ENCODE measurements around the gene RALBP1. TPM values are rescaled to one million over a fixed set of nuclear protein-coding genes. Genes with fewer than 3 reads are reported as not detected.

Gene RALBP1
- polyA plus RNA-seq, 1 donor from 2014 or later: 30.0 TPM

- no peak overlapping the region for H3K27ac ChIP-seq (ENCODE audit: low read length)
- H3K36me3 ChIP-seq (ENCODE audit: insufficient read depth, low read length): peaks cover 12% of the 10 kb centered on the region
- TF ChIP-seq REST (IDR thresholded peaks at IDR 0.05; ENCODE audit: borderline replicate concordance) (no peak), EZH2 (IDR thresholded peaks at IDR 0.05; ENCODE audit: borderline replicate concordance, insufficient read depth, low read length, poor library complexity, severe bottlenecking) (no peak), MXI1 (conservative IDR thresholded peaks at IDR 0.05; ENCODE audit: poor library complexity, severe bottlenecking) (no peak), TAF1 (IDR thresholded peaks at IDR 0.05; ENCODE audit: low read depth) (no peak), EP300 (conservative IDR thresholded peaks at IDR 0.05; ENCODE audit: poor library complexity, severe bottlenecking) (no peak), SMC3 (conservative IDR thresholded peaks at IDR 0.05; ENCODE audit: poor library complexity) (no peak), CTCF (IDR thresholded peaks at IDR 0.05; ENCODE audit: poor library complexity, severe bottlenecking) (no peak), POLR2AphosphoS5 (IDR thresholded peaks at IDR 0.05) (no peak), RAD21 (conservative IDR thresholded peaks at IDR 0.05) (no peak)
Observed at GRCh38 chr18:9536354-9537152, 61.2 kb downstream of the RALBP1 start.

GRCh38 chr18:9537677-9538076 is 62.4 kb downstream of the RALBP1 start:
- Histone ChIP-seq H3K4me2 (ENCODE audit: low read length) (no peak overlapping the region), H3K79me2 (replicated peaks; ENCODE audit: insufficient read depth, low read length) (no peaks in the 10 kb centered on the region), H3K4me3 (ENCODE audit: low read length) (no peak overlapping the region), H2AFZ (ENCODE audit: low read depth, low read length) (no peak overlapping the region), H3K9ac (ENCODE audit: low read length) (no peak overlapping the region), H4K20me1 (ENCODE audit: insufficient read depth) (no peaks in the 10 kb centered on the region), H3K27ac (ENCODE audit: low read length) (no peak overlapping the region), H3K9me2 (ENCODE audit: insufficient read depth, low read length) (no peaks in the 10 kb centered on the region), H3K9me3 (ENCODE audit: low read length) (no peaks in the 10 kb centered on the region), H3F3A (ENCODE audit: insufficient read depth, low read length, poor library complexity, severe bottlenecking) (no peaks in the 10 kb centered on the region), H3K36me3 (ENCODE audit: insufficient read depth, low read length) (peaks cover 12% of the 10 kb centered on the region), H3K27me3 (ENCODE audit: insufficient read depth, low read depth, low read length) (no peaks in the 10 kb centered on the region)
- TF ChIP-seq EZH2 (IDR thresholded peaks at IDR 0.05; ENCODE audit: borderline replicate concordance, insufficient read depth, low read length, poor library complexity, severe bottlenecking) (no peak), SMC3 (conservative IDR thresholded peaks at IDR 0.05; ENCODE audit: poor library complexity) (no peak), RAD21 (conservative IDR thresholded peaks at IDR 0.05) (no peak), POLR2AphosphoS5 (IDR thresholded peaks at IDR 0.05) (no peak), EP300 (conservative IDR thresholded peaks at IDR 0.05; ENCODE audit: poor library complexity, severe bottlenecking) (no peak), CTCF (IDR thresholded peaks at IDR 0.05; ENCODE audit: poor library complexity, severe bottlenecking) (no peak), TAF1 (IDR thresholded peaks at IDR 0.05; ENCODE audit: low read depth) (no peak), MXI1 (conservative IDR thresholded peaks at IDR 0.05; ENCODE audit: poor library complexity, severe bottlenecking) (no peak), REST (IDR thresholded peaks at IDR 0.05; ENCODE audit: borderline replicate concordance) (no peak)

More at GRCh38 chr18:9536354-9537152, 61.2 kb downstream of the RALBP1 start:
- Histone ChIP-seq H3K9me3 (ENCODE audit: low read length) (no peaks in the 10 kb centered on the region), H3K79me2 (replicated peaks; ENCODE audit: insufficient read depth, low read length) (no peaks in the 10 kb centered on the region), H3K9ac (ENCODE audit: low read length) (no peak overlapping the region), H3K4me3 (ENCODE audit: low read length) (no peak overlapping the region), H3F3A (ENCODE audit: insufficient read depth, low read length, poor library complexity, severe bottlenecking) (no peaks in the 10 kb centered on the region), H3K9me2 (ENCODE audit: insufficient read depth, low read length) (no peaks in the 10 kb centered on the region), H4K20me1 (ENCODE audit: insufficient read depth) (no peaks in the 10 kb centered on the region), H2AFZ (ENCODE audit: low read depth, low read length) (no peak overlapping the region), H3K27me3 (ENCODE audit: insufficient read depth, low read depth, low read length) (no peaks in the 10 kb centered on the region), H3K4me2 (ENCODE audit: low read length) (no peak overlapping the region)
